GM12891 (cell line): ENCODE measurements around the gene ADAP1.

Experiments
- POLR2A ChIP-seq: IDR thresholded peaks from 2 replicates; pipeline ENCODE4 v1.6.1; 2011; ENCODE audit warnings: low read depth, low read length, control low read depth
- POLR2AphosphoS5 ChIP-seq: IDR thresholded peaks from 2 replicates; pipeline ENCODE4 v1.6.1; 2011; ENCODE audit warnings: low read depth, low read length, control low read depth
- TAF1 ChIP-seq: IDR thresholded peaks from 2 replicates; pipeline ENCODE4 v1.6.1; 2011; ENCODE audit warnings: low read depth, low read length, control low read depth

DNA sequence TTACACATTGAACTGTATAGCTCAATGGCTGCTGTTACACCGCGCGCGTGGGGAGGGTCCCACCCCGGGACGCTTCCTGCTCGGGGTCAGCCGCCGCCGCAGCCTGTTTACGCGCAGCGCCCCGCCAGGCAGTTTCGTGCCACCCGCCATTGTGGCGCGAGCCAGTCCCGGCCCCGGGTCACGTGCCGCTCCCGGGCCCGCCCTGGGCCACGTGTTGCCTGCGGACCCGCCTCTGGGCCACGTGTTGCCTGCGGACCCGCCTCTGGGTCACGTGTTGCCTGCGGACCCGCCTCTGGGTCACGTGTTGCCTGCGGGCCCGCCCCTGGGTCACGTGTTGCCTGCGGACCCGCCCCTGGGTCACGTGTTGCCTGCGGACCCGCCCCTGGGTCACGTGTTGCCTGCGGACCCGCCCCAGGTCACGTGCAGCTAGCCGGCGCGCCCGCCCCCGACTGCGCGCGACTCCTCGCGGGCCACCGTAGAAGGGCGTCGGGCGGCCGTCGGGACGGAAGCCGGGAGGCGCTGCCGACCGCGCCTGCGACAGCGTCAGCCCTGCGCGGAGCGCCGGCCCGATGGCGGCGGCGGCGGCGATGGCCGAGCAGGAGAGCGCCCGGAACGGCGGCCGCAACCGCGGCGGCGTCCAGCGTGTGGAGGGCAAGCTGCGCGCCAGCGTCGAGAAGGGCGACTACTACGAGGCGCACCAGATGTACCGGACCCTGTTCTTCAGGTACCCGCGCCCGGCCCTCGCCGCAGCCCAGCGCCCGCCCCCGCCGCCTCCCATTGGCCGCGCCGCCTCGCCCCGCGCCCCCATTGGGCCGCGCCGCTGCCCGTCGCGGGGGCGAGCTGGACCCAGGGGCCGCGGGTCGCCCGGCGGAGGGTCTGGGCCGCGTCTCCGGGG, 78.2 kb downstream of the ADAP1 start, which contains the start of gene GET4:
- peak; percentile 65 for TF ChIP-seq POLR2A
- peak; percentile 75; the same call in 1 of the 2 replicates for TF ChIP-seq POLR2AphosphoS5
- peak; percentile 69 for TF ChIP-seq TAF1
